NCI-H82 treated with DMSO at 0.1 percent for 48 hours (cell line): ENCODE results near the gene TMEM141.
"Not testable (repeated sequence)": the region's sequence is repeated elsewhere in the genome, so short reads cannot be mapped to it uniquely, and the experiment has no call there.

Experiments used
- DNase-seq: peaks from one replicate; lab custom pipeline; 2025; ENCODE audit not compliant: unreplicated experiment; lab: John Stamatoyannopoulos, UW

Gene TMEM141

GRCh38 chr9:136831002-136831719, 40.0 kb downstream of the TMEM141 start:
- DNase-seq: no peak

DNA sequence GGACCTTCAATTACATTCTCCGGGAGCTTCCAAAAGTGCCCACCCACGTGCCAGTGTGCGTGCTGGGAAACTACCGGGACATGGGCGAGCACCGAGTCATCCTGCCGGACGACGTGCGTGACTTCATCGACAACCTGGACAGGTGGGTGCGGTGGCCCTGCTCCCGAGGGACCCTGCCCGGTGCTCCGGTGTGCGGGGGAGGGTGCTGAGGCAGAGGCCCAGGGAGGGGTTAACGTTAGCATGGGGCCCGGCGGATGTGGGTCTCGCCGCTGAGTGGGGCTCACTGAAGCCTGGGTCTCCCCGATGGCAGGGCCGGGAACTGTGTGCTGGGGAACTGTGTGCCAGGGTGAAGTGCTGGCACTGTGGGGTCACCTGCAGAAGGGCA, 40.6 kb downstream of the TMEM141 start:
- no peak for DNase-seq

- no peak for DNase-seq
Observed at GRCh38 chr9:136832581-136832980, 41.4 kb downstream of the TMEM141 start.

DNA sequence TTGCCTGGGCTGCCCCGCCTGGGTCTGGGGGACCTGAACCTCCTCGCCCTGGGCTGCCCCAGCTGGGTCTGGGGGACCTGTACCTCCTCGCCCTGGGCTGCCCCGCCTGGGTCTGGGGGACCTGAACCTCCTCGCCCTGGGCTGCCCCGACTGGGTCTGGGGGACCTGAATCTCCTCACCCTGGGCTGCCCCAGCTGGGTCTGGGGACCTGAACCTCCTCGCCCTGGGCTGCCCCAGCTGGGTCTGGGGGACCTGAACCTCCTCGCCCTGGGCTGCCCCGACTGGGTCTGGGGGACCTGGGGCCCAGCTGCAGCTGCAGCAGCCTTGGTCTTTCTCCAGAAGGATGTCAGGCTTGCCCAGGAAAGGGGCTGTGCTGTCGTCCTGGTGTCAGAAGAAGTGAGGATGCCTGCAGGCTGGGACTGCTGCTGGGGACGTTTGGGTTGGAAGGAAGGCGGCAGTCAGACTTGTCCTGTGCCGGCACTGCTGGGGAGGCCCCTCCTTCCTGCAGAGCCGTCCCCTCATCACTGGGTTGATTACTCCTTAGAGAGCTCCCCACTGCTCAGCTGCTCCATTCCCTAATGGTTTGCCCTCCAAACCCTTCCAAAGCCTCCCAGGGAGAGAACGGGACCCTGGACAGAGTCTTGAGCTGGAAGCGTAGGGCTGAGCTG, 42.4 kb downstream of the TMEM141 start:
- not testable (repeated sequence) for DNase-seq

DNA sequence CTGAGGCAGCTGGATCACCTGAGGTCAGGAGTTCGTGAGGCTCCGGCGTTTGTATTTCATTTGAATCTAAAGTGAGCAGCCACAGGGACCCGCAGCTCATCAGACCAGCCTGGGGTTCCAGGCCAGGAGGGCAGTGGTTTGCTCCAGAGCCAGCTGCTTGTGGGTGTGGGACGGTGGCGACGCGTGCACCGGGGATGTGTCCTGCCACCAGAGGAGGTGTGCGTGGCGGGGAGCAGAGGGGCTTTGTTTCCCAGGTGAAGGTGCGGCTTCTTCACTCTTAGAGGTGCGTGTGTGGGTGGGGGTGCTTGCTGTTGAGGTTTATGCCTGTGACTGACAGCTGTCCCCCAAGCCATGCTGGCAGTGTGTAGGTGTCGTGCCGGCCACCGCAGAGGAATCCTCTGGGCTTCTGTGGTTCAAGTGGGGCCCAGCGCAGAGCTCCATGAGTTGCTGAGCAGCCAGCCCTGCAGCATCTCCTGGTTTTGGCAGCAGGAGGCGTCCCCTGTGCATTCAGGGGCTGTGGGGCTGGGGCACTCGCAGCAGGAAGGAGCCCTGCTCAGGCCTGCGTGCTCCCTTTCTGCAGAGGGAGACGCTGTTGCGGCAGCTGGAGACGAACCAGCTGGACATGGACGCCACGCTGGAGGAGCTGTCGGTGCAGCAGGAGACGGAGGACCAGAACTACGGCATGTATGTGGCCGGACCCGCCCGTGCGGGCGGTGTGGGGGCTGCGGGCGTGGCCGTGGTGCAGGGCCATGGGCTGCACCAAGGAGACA, 44.2 kb downstream of the TMEM141 start:
- no peak for DNase-seq

- DNase-seq: no peak
Observed at GRCh38 chr9:136835932-136836904, 45.1 kb downstream of the TMEM141 start.

DNA sequence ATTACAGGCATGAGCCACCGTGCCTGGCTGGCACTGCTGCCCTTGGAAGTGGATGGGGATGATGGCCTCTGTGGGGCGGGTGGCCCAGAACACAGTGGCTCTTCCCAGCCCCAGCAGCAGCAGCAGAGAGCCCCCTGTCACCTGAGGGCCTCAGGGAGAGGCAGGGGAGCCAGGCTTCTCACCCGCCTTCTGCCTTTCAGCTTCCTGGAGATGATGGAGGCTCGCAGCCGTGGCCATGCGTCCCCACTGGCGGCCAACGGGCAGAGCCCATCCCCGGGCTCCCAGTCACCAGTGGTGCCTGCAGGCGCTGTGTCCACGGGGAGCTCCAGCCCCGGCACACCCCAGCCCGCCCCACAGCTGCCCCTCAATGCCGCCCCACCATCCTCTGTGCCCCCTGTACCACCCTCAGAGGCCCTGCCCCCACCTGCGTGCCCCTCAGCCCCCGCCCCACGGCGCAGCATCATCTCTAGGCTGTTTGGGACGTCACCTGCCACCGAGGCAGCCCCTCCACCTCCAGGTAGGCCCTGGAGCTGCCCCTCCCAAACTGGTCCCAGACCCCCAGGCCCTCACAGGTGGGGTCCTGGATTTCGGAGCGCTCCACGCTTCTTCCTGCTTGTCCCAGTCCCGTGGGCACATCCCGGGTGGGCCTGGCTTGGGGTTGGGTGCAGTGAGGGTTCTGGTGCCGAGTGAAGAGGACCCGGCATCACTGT, 46.2 kb downstream of the TMEM141 start:
- DNase-seq: no peak

DNA sequence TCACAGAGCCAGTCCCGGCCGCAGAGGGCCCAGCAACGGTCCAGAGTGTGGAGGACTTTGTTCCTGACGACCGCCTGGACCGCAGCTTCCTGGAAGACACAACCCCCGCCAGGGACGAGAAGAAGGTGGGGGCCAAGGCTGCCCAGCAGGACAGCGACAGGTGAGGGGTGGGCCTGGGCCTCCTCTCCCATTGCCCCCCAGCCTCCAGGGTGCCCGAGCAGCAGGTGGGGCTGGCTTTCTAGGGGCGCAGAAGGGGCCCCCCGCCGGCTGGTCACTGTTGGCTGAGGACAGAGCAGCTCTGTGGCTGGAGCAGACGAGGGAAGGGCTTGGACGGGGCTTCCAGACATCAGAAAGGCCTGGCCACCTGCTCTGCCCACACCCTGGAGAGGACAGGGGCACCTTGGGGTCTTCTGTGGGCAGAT, 46.7 kb downstream of the TMEM141 start:
- not testable (repeated sequence) for DNase-seq

DNA sequence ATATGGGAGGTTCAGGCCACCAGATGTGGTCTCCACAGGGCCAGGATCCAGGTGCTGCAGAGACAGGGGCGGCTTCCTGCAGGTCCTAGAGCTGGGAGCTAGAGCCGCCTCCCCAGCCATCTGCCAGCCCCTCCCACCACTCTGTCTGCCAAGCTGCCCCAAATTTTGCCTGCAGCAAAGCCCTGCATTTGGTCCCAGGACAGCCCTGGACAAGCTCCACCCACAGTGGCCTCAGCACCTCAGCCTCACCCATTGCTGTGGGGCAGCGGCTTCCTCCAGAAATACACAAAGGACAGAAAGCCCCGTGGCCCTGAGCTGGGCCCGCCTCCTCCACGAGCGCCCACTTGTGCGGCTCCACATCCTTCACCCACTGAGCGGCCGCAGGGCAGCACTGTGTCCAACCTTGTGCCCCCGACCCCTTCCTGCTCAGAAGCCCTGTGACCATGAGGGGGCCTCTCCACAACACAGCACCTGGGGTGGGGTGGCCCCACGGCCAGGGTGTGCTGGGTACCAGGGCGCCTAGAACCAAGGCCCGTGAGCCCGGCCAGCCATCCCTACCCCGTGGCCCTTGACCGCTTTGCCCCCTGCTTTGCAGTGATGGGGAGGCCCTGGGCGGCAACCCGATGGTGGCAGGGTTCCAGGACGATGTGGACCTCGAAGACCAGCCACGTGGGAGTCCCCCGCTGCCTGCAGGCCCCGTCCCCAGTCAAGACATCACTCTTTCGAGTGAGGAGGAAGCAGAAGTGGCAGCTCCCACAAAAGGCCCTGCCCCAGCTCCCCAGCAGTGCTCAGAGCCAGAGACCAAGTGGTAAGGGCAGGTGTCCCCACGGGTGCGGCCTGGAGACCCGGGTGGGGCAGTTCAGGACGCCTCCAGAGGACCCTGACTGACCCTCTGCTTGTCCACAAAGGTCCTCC, 47.4 kb downstream of the TMEM141 start:
- no peak for DNase-seq

DNA sequence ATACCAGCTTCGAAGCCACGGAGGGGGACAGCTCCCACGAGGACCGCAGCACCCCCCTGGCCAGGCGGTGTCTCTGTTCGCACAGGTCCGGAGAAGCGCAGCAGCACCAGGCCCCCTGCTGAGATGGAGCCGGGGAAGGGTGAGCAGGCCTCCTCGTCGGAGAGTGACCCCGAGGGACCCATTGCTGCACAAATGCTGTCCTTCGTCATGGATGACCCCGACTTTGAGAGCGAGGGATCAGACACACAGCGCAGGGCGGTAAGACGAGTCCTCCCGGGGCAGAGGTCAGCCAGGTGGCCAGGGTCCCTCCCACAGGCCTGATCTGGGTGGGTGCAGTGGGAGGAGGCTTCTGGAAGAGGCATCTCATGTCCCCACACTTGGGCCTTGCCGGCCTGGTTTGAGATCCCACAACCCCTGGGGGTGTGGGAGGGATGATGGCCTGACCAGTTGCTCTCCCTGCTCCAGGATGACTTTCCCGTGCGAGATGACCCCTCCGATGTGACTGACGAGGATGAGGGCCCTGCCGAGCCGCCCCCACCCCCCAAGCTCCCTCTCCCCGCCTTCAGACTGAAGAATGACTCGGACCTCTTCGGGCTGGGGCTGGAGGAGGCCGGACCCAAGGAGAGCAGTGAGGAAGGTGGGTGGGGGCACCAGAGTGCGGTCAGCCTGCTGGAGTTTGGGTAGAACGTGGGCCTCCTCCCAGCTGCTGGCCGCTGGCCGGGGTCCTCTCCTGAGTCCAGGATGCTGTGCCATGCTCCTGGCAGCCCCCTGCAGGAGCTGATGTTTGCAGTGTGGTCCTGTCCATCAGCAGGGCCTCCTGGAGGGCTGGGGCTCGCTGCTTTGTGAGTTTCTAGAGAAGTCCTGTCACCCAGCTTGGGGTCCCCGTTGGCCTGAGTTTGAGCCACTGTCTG, 48.3 kb downstream of the TMEM141 start:
- no peak for DNase-seq

GRCh38 chr9:136840140-136840876, 49.2 kb downstream of the TMEM141 start:
- no peak for DNase-seq

GRCh38 chr9:136840877-136841645, 49.9 kb downstream of the TMEM141 start:
- peak; percentile 28 for DNase-seq

GRCh38 chr9:136841646-136842379, 50.7 kb downstream of the TMEM141 start:
- DNase-seq: not testable (repeated sequence)

- DNase-seq: peak; percentile 1
Observed at GRCh38 chr9:136842380-136842948, 51.3 kb downstream of the TMEM141 start, which contains the start of gene AJM1. TSS of gene AJM1 (plus strand) at chr9:136842478. CDS start at chr9:136844415, 1,937 bp downstream.
